PFSK-1 (cell line): ENCODE measurements around the gene TK2.

Source experiments
- FOXP2 ChIP-seq: optimal IDR thresholded peaks from 2 replicates; pipeline ENCODE3; 2011; ENCODE audit warnings: borderline replicate concordance, control low read depth, inconsistent platforms; ENCODE audit not compliant: insufficient read depth; ENCODE audit errors: extremely low read length, extremely low read depth
- POLR2AphosphoS5 ChIP-seq: IDR thresholded peaks from 2 replicates; pipeline ENCODE4 v1.6.1; 2012; ENCODE audit warnings: low read depth, mild to moderate bottlenecking, control low read depth, low read length, moderate library complexity
- SIN3A ChIP-seq: IDR thresholded peaks from 2 replicates; pipeline ENCODE4 v1.6.1; 2012; ENCODE audit warnings: mild to moderate bottlenecking, low read length, moderate library complexity, borderline replicate concordance; ENCODE audit not compliant: insufficient read depth
- TAF1 ChIP-seq: IDR thresholded peaks from 2 replicates; pipeline ENCODE4 v1.6.1; 2012; ENCODE audit warnings: low read length, control low read depth, borderline replicate concordance; ENCODE audit not compliant: insufficient read depth
- TF ChIP-seq, protein P1 (sequence below), 2 experiments: IDR thresholded peaks; 2 replicates each; pipeline versions ENCODE4 v1.6.1 to v1.8.0; 2011 to 2012; ENCODE audit warnings: low read depth in 2 of 2, low read length in 2 of 2, control low read depth in 1 of 2, inconsistent platforms in 1 of 2, mild to moderate bottlenecking in 1 of 2, moderate library complexity in 1 of 2; ENCODE audit not compliant: insufficient read depth in 1 of 2

The TK2 gene

DNA sequence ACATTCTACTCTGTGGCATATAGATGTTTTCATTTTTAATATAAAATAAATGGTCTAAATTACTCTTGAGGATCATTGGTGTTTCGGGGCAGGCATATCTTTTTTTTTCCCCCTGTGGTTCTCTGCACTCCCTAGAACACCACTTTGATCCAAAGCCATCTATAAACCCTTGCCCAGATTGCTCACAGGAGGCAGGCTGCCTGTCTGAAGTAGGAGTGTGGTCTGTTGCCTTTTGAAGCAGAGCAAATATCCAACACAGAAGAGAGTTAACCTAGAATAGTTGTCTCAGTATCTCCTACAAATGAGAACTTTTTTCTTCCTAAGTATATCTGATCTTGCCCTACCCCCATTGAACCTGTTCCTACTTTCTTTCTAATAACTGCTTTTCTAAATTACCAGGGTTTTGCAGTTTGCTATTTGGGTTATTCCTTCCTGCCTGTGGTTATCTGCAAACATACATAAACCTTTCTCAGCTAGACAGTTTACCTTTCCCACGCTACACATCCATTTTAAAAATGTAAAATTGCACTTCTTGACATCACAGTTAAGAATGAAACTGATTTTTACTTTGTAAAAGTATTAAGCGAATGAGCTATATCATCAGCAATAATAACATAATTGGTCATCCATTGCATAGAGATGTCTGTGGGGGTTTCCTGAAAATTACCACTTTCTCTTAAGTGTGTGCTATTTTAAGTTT, 11.6 kb upstream of the TK2 start:
- TF ChIP-seq POLR2AphosphoS5 (no peak), SIN3A (no peak), TAF1 (no peak), FOXP2 (no peak)
- TF ChIP-seq, protein P1, sequence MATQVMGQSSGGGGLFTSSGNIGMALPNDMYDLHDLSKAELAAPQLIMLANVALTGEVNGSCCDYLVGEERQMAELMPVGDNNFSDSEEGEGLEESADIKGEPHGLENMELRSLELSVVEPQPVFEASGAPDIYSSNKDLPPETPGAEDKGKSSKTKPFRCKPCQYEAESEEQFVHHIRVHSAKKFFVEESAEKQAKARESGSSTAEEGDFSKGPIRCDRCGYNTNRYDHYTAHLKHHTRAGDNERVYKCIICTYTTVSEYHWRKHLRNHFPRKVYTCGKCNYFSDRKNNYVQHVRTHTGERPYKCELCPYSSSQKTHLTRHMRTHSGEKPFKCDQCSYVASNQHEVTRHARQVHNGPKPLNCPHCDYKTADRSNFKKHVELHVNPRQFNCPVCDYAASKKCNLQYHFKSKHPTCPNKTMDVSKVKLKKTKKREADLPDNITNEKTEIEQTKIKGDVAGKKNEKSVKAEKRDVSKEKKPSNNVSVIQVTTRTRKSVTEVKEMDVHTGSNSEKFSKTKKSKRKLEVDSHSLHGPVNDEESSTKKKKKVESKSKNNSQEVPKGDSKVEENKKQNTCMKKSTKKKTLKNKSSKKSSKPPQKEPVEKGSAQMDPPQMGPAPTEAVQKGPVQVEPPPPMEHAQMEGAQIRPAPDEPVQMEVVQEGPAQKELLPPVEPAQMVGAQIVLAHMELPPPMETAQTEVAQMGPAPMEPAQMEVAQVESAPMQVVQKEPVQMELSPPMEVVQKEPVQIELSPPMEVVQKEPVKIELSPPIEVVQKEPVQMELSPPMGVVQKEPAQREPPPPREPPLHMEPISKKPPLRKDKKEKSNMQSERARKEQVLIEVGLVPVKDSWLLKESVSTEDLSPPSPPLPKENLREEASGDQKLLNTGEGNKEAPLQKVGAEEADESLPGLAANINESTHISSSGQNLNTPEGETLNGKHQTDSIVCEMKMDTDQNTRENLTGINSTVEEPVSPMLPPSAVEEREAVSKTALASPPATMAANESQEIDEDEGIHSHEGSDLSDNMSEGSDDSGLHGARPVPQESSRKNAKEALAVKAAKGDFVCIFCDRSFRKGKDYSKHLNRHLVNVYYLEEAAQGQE (IDR thresholded peaks at IDR 0.05; ENCODE audit: insufficient read depth in 1 of 2, low read depth in 2 of 2, low read length in 2 of 2): no peak

DNA sequence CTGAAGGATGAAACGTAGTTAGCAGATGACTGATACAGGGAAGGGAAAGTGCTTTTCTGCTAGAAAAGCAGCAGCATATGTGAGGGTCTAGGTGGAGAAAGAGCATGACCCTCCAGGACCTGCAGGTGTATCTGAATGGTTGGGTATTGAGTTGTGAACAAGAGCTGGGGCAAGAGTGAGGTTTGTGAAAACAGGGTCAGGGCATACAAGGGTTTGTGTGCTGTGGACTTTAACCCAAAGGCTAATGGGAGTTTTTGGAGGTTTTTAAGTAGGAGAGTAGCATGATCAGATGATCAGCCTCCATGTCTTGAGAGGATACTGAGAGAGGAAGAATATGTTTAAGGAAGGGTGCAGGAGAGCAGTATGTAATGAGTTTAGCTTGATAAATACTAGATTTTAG, 10.2 kb upstream of the TK2 start:
- no peak for TF ChIP-seq TAF1
- TF ChIP-seq, protein P1 (IDR thresholded peaks at IDR 0.05; ENCODE audit: insufficient read depth in 1 of 2, low read depth in 2 of 2, low read length in 2 of 2): no peak
- no peak for TF ChIP-seq FOXP2
- TF ChIP-seq SIN3A: no peak
- no peak for TF ChIP-seq POLR2AphosphoS5

DNA sequence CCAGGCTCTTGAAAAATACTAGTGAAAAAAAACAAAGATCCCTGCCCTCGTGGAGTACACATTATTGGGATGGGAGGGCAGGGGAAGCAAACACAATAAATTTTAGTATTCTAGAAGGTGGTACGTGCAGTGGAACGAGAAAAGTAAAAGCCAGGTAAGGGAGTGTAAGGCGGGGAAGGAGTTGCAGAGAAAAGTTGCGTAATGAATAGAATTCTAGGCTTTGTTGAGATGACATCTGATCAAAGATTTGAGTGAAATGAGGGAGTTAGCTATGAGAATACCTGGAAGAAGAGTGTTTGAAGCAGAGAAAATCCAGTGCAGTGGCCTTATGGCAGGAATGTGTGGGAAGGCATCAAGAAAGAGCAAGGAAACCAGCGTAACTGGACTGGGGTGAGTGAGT, 4.6 kb upstream of the TK2 start:
- TF ChIP-seq FOXP2: no peak
- TF ChIP-seq, protein P1 (IDR thresholded peaks at IDR 0.05; ENCODE audit: insufficient read depth in 1 of 2, low read depth in 2 of 2, low read length in 2 of 2): no peak
- TF ChIP-seq SIN3A: no peak
- TF ChIP-seq POLR2AphosphoS5: no peak

DNA sequence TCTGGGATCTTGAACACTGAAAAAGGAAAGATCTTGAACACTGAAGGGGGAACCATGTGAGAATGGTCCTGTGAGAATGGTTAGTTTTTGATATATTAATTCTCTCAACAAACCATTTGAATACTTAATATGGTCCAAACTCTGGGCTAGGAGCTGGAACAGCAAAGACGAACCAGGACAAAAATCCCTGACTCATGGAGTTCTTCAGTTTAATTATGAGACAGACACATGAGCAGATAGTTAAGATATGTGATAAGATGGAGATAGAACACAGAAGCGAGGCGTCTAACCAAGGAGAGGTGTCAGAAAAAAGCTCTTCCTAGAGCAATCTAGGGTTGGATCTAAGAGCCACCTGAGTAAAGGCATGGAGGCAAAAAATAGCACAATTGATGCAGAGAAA, 4.1 kb upstream of the TK2 start:
- TF ChIP-seq SIN3A (no peak), TAF1 (no peak), POLR2AphosphoS5 (no peak)

DNA sequence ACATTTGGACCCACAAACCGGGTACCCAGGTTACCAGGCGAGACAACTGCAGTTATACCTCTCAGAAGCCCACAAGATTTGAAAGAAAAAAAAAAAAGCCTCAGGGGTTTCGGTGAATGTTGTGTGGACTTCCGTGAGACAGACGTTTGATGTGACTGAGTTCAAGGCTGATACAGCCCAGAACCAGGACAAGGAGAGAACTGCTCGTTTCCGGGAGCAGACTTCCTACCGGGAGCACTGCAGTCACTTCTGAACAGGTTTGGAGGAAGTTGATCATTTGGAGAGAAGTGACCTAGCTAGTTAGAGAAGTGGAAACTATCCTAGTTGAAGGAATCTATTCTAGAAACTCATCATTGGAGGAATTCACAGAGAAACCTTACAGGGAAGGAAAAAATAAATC, 3.3 kb upstream of the TK2 start:
- TF ChIP-seq FOXP2: no peak
- TF ChIP-seq POLR2AphosphoS5: no peak
- TF ChIP-seq, protein P1 (IDR thresholded peaks at IDR 0.05; ENCODE audit: insufficient read depth in 1 of 2, low read depth in 2 of 2, low read length in 2 of 2): no peak
- TF ChIP-seq TAF1: no peak
- TF ChIP-seq SIN3A: no peak
